Fibroblast of peridontal ligament (primary cell): ENCODE results near the gene KCNS3.

ENCODE experiments used
- DNase-seq: peaks from one replicate; pipeline ENCODE4 v3.0.0-alpha.2; 2010; ENCODE audit errors: extremely low read depth

The KCNS3 gene

GRCh38 chr2:17878281-17879136, at the start of gene KCNS3:
TSS of gene KCNS3 (plus strand) at chr2:17878667. CDS start at chr2:17931009, 52,342 bp downstream.
- DNase-seq = no peak

- peak; percentile 71 for DNase-seq
Measured at GRCh38 chr2:17830053-17831034, 48.1 kb upstream of the KCNS3 start.

- DNase-seq = no peak
Measured at GRCh38 chr2:17835516-17835915, 43.0 kb upstream of the KCNS3 start.

GRCh38 chr2:17839959-17840358, 38.5 kb upstream of the KCNS3 start:
- DNase-seq = no peak

- DNase-seq = no peak
Measured at GRCh38 chr2:17843457-17843856, 35.0 kb upstream of the KCNS3 start.

- DNase-seq = no peak
Measured at GRCh38 chr2:17845806-17846205, 32.7 kb upstream of the KCNS3 start.

GRCh38 chr2:17846676-17847075, 31.8 kb upstream of the KCNS3 start:
- DNase-seq = no peak

GRCh38 chr2:17847236-17847635, 31.2 kb upstream of the KCNS3 start:
- DNase-seq = no peak

GRCh38 chr2:17849275-17849674, 29.2 kb upstream of the KCNS3 start:
- DNase-seq = no peak

GRCh38 chr2:17850151-17850550, 28.3 kb upstream of the KCNS3 start:
- no peak for DNase-seq

GRCh38 chr2:17851731-17852585, 26.5 kb upstream of the KCNS3 start:
- peak; percentile 86 for DNase-seq

- DNase-seq = no peak
Measured at GRCh38 chr2:17853799-17854198, 24.7 kb upstream of the KCNS3 start.

GRCh38 chr2:17857021-17857420, 21.4 kb upstream of the KCNS3 start:
- DNase-seq = no peak

GRCh38 chr2:17858064-17858463, 20.4 kb upstream of the KCNS3 start:
- no peak for DNase-seq

GRCh38 chr2:17863539-17863938, 14.9 kb upstream of the KCNS3 start:
- DNase-seq = no peak

- DNase-seq = peak; percentile 29
Measured at GRCh38 chr2:17864676-17865075, 13.8 kb upstream of the KCNS3 start.

- no peak for DNase-seq
Measured at GRCh38 chr2:17867133-17867532, 11.3 kb upstream of the KCNS3 start.

GRCh38 chr2:17869128-17869527, 9.3 kb upstream of the KCNS3 start:
- DNase-seq = no peak

GRCh38 chr2:17871639-17872038, 6.8 kb upstream of the KCNS3 start:
- no peak for DNase-seq

- DNase-seq = no peak
Measured at GRCh38 chr2:17873021-17873420, 5.4 kb upstream of the KCNS3 start.

- no peak for DNase-seq
Measured at GRCh38 chr2:17876590-17876989, 1.9 kb upstream of the KCNS3 start.
